ENCODE data around the gene HDHD3. TPM values are rescaled to one million over a fixed set of nuclear protein-coding genes. Genes with fewer than 3 reads are reported as not detected.

Gene HDHD3
- total RNA-seq, 4 donors from 2014 or later, result 37.1 to 67.7 (median 53.0) TPM

GRCh38 chr9:113416149-113416721, 39.4 kb upstream of the HDHD3 start:
- Histone ChIP-seq H3K9me3 (no peaks in the 10 kb centered on the region), H3K4me1 (no peaks in the 10 kb centered on the region), H3K4me3 (replicated peaks in 1 of 3) (no peak overlapping the region), H3K27me3 (no peaks in the 10 kb centered on the region), H3K27ac (no peak overlapping the region), H3K36me3 (no peaks in the 10 kb centered on the region)
- 68 to 70% methylated on average over 3 of the region's 3 CpGs for WGBS, 2 donors
- TF ChIP-seq CTCF (IDR thresholded peaks at IDR 0.05), result no peak
- TF ChIP-seq POLR2A (IDR thresholded peaks at IDR 0.05), result no peak
- intact Hi-C loops (cut with DNase I), result no loop called here
- no peak for DNase-seq

- Histone ChIP-seq H3K9me3 (no peaks in the 10 kb centered on the region), H3K4me3 (replicated peaks in 1 of 3) (peak within 1 kb of the TSS; percentile 67 to 79 (median 67)), H3K36me3 (peaks cover 10 to 11% of the 10 kb centered on the region in 2 donors), H3K27me3 (no peaks in the 10 kb centered on the region), H3K27ac (peak within 1 kb of the TSS; percentile 97 to 99 (median 99)), H3K4me1 (peaks cover 6 to 11% of the 10 kb centered on the region in 2 donors)
- TF ChIP-seq POLR2A (IDR thresholded peaks at IDR 0.05), result peak in 1 of 2 donors; percentile 88
- TF ChIP-seq CTCF (IDR thresholded peaks at IDR 0.05), result peak in 1 of 6 experiments; percentile 27
- intact Hi-C loops (cut with DNase I), result no loop called here
- peak; percentile 94 to 95 for DNase-seq
- 0% methylated on average over 46 to 53 of the region's 61 CpGs for WGBS, 2 donors
These were observed 33.5 kb upstream of the HDHD3 start, which contains the start of the genes C9orf43 and POLE3 for GRCh38 chr9:113410207-113410864. TSS of gene C9orf43 (plus strand) at chr9:113410747. CDS start at chr9:113413494, 2,747 bp downstream. TSS of gene POLE3 (minus strand) at chr9:113410675. CDS start at chr9:113410293, 382 bp downstream.

GRCh38 chr9:113409883-113410206, 33.1 kb upstream of the HDHD3 start:
- H3K36me3 ChIP-seq, result peaks cover 10 to 11% of the 10 kb centered on the region in 2 donors
- H3K9me3 ChIP-seq, result no peaks in the 10 kb centered on the region
- DNase-seq, result no peak
- H3K4me3 ChIP-seq (replicated peaks in 1 of 3), result peak overlapping the region; percentile 67 to 79 (median 67)
- no peaks in the 10 kb centered on the region for H3K27me3 ChIP-seq
- 0% methylated on average over 2 to 6 of the region's 20 CpGs for WGBS, 2 donors
- no peak for TF ChIP-seq POLR2A (IDR thresholded peaks at IDR 0.05)
- TF ChIP-seq CTCF (IDR thresholded peaks at IDR 0.05), result no peak
- H3K4me1 ChIP-seq, result peaks cover 6 to 11% of the 10 kb centered on the region in 2 donors
- peak overlapping the region; percentile 97 to 99 (median 99) for H3K27ac ChIP-seq
- intact Hi-C loops (cut with DNase I), result loop anchor here (5.0 kb wide), 1 partner anchor 138 kb away; no protein-coding TSS in a partner anchor

- DNase-seq, result no peak
- TF ChIP-seq POLR2A (IDR thresholded peaks at IDR 0.05) (no peak), CTCF (IDR thresholded peaks at IDR 0.05) (no peak)
- H3K4me3 ChIP-seq (replicated peaks in 1 of 3), result peak overlapping the region; percentile 67 to 79 (median 67)
- no peaks in the 10 kb centered on the region for H3K27me3 ChIP-seq
- no peaks in the 10 kb centered on the region for H3K9me3 ChIP-seq
- H3K27ac ChIP-seq, result peak overlapping the region in 2 of 3 donors; percentile 97 to 99
- H3K36me3 ChIP-seq, result peaks cover 10 to 11% of the 10 kb centered on the region in 2 donors
- WGBS, 2 donors, result 22 to 26% methylated on average over 10 of the region's 10 CpGs
- intact Hi-C loops (cut with DNase I), result loop anchor here (5.0 kb wide), 1 partner anchor 137 kb away; no protein-coding TSS in a partner anchor
- H3K4me1 ChIP-seq, result peaks cover 6 to 11% of the 10 kb centered on the region in 2 donors
These were observed 32.7 kb upstream of the HDHD3 start for GRCh38 chr9:113409481-113409880.

All from thyroid gland (tissue), 4 donors.